Astrocyte (in vitro differentiated cells and primary cell): ENCODE results near the gene U2AF1L4. TPM values are rescaled to one million over a fixed set of nuclear protein-coding genes. Genes with fewer than 3 reads are reported as not detected.

Experiments
- DNase-seq: peaks from one replicate; pipeline ENCODE4 v3.0.0-alpha.2; 2010; ENCODE audit warnings: low read depth
- FAIRE-seq: peaks from 2 replicates; lab custom pipeline; 2011; peaks lifted over from hg19 to GRCh38; lab: Jason Lieb, UNC
- H2AFZ ChIP-seq: 2 replicates; pipeline ENCODE4 v1.6.0; 2012; ENCODE audit warnings: low read depth, low read length, inconsistent platforms
- H3K27ac ChIP-seq: 2 replicates; pipeline ENCODE4 v1.5.1; 2011; ENCODE audit warnings: low read depth, low read length, inconsistent platforms
- H3K27me3 ChIP-seq: 2 replicates; pipeline ENCODE4 v1.6.0; 2011; ENCODE audit warnings: low read length, inconsistent platforms; ENCODE audit not compliant: insufficient read depth
- H3K36me3 ChIP-seq: 2 replicates; pipeline ENCODE4 v1.5.1; 2011; ENCODE audit warnings: low read length, inconsistent platforms; ENCODE audit not compliant: insufficient read depth
- H3K4me1 ChIP-seq: 2 replicates; pipeline ENCODE4 v1.5.1; 2011; ENCODE audit warnings: low read length, inconsistent platforms; ENCODE audit not compliant: insufficient read depth
- H3K4me2 ChIP-seq: 2 replicates; pipeline ENCODE4 v1.6.0; 2012; ENCODE audit warnings: low read length, inconsistent platforms
- H3K4me3 ChIP-seq: 2 replicates; pipeline ENCODE4 v1.5.1; 2011; ENCODE audit warnings: low read depth, mild to moderate bottlenecking, low read length, inconsistent platforms; ENCODE audit not compliant: insufficient read depth
- H3K79me2 ChIP-seq: 2 replicates; pipeline ENCODE4 v1.6.0; 2012; ENCODE audit warnings: mild to moderate bottlenecking, low read length, inconsistent platforms; ENCODE audit not compliant: insufficient read depth
- H3K9ac ChIP-seq: 2 replicates; pipeline ENCODE4 v1.6.0; 2012; ENCODE audit warnings: mild to moderate bottlenecking, low read length, inconsistent platforms
- H3K9me3 ChIP-seq: 2 replicates; pipeline ENCODE4 v1.5.1; 2012; ENCODE audit warnings: low read depth, mild to moderate bottlenecking, low read length, inconsistent platforms; ENCODE audit not compliant: insufficient read depth
- H4K20me1 ChIP-seq: 2 replicates; pipeline ENCODE4 v1.6.0; 2012; ENCODE audit warnings: low read length, inconsistent platforms; ENCODE audit not compliant: insufficient read depth
- H3K27ac Mint-ChIP-seq: one replicate; pipeline ENCODE4 v1.8.0; 2021; ENCODE audit warnings: mild to moderate bottlenecking, mixed read lengths; ENCODE audit not compliant: unreplicated experiment
- H3K27me3 Mint-ChIP-seq: one replicate; pipeline ENCODE4 v1.8.0; 2021; ENCODE audit warnings: low read depth, mixed read lengths; ENCODE audit not compliant: unreplicated experiment
- H3K36me3 Mint-ChIP-seq: one replicate; pipeline ENCODE4 v1.8.0; 2021; ENCODE audit warnings: low read depth, mixed read lengths; ENCODE audit not compliant: unreplicated experiment
- H3K4me1 Mint-ChIP-seq: one replicate; pipeline ENCODE4 v1.8.0; 2021; ENCODE audit warnings: low read depth, mixed read lengths; ENCODE audit not compliant: unreplicated experiment
- H3K4me3 Mint-ChIP-seq: one replicate; pipeline ENCODE4 v1.8.0; 2021; ENCODE audit warnings: mild to moderate bottlenecking, moderate library complexity, mixed read lengths; ENCODE audit not compliant: unreplicated experiment
- H3K9me3 Mint-ChIP-seq: one replicate; pipeline ENCODE4 v1.8.0; 2021; ENCODE audit warnings: mild to moderate bottlenecking, mixed read lengths; ENCODE audit not compliant: unreplicated experiment
- CTCF ChIP-seq: IDR thresholded peaks from 2 replicates; pipeline ENCODE4 v1.5.1; 2011; ENCODE audit warnings: low read depth, mild to moderate bottlenecking, inconsistent platforms, low read length, moderate library complexity; ENCODE audit not compliant: insufficient read depth
- EZH2 ChIP-seq: IDR thresholded peaks from 2 replicates; pipeline ENCODE4 v1.6.1; 2012; ENCODE audit warnings: mild to moderate bottlenecking, low read length, inconsistent platforms; ENCODE audit not compliant: insufficient read depth
- total RNA-seq: library from RNA; stranded (reverse); gene quantifications from 2 replicates; pipeline ENCODE4 v1.2.1, GENCODE V29; 2021

U2AF1L4 gene
- total RNA-seq, 1 donor from 2014 or later: 15.7 TPM

- Mint-ChIP-seq H3K27me3 (peaks cover 6% of the 10 kb centered on the region), H3K4me1 (peaks cover 2% of the 10 kb centered on the region)
Measured at GRCh38 chr19:35713904-35714495, 31.2 kb downstream of the U2AF1L4 start.

GRCh38 chr19:35713506-35713850 is 31.7 kb downstream of the U2AF1L4 start:
- no peak overlapping the region for H3K9ac ChIP-seq
- no peak for FAIRE-seq
- H3K4me3 Mint-ChIP-seq: no peak overlapping the region
- H4K20me1 ChIP-seq: peaks cover 2% of the 10 kb centered on the region
- H3K4me3 ChIP-seq: no peak overlapping the region
- H3K27ac Mint-ChIP-seq: no peak overlapping the region
- DNase-seq: no peak
- no peak overlapping the region for H3K4me2 ChIP-seq
- no peaks in the 10 kb centered on the region for H3K36me3 ChIP-seq
- H2AFZ ChIP-seq: no peak overlapping the region
- peaks cover 8% of the 10 kb centered on the region for H3K36me3 Mint-ChIP-seq
- H3K27me3 Mint-ChIP-seq: peaks cover 6% of the 10 kb centered on the region
- peaks cover 2% of the 10 kb centered on the region for H3K27me3 ChIP-seq
- no peaks in the 10 kb centered on the region for H3K9me3 Mint-ChIP-seq
- no peak overlapping the region for H3K27ac ChIP-seq
- peaks cover 2% of the 10 kb centered on the region for H3K4me1 Mint-ChIP-seq
- peaks cover 4% of the 10 kb centered on the region for H3K79me2 ChIP-seq
- TF ChIP-seq EZH2: no peak
- TF ChIP-seq CTCF: no peak
- H3K4me1 ChIP-seq: peaks cover 10% of the 10 kb centered on the region
- no peaks in the 10 kb centered on the region for H3K9me3 ChIP-seq

More at GRCh38 chr19:35713904-35714495, 31.2 kb downstream of the U2AF1L4 start:
- no peaks in the 10 kb centered on the region for H3K9me3 Mint-ChIP-seq
- peaks cover 8% of the 10 kb centered on the region for H3K36me3 Mint-ChIP-seq
- no peak overlapping the region for H3K9ac ChIP-seq
- peaks cover 10% of the 10 kb centered on the region for H3K79me2 ChIP-seq
- H3K36me3 ChIP-seq: no peaks in the 10 kb centered on the region
- H3K4me3 Mint-ChIP-seq: no peak overlapping the region
- no peak overlapping the region for H3K27ac Mint-ChIP-seq
- H4K20me1 ChIP-seq: peaks cover 7% of the 10 kb centered on the region
- no peak overlapping the region for H3K4me2 ChIP-seq
- H3K4me1 ChIP-seq: peaks cover 12% of the 10 kb centered on the region
- FAIRE-seq (no peak), DNase-seq (no peak)
- H3K9me3 ChIP-seq: no peaks in the 10 kb centered on the region
- no peak for TF ChIP-seq EZH2
- no peak for TF ChIP-seq CTCF
- no peak overlapping the region for H2AFZ ChIP-seq
- H3K27me3 ChIP-seq: peaks cover 2% of the 10 kb centered on the region
- no peak overlapping the region for H3K27ac ChIP-seq
- no peak overlapping the region for H3K4me3 ChIP-seq
